AG04450 (cell line): ENCODE data around the gene OSM. TPM values are rescaled to one million over a fixed set of nuclear protein-coding genes. Genes with fewer than 3 reads are reported as not detected.

Experiments
- CTCF ChIA-PET: fragments of 300-600, 350-600 bp; formaldehyde crosslinking; extraction: SDS; loops from one replicate; lab custom pipeline; 2022; ENCODE audit warnings: antibody characterized with exemption, inconsistent platforms; lab: Charles Lee
- POLR2A ChIA-PET: fragments of 350-600 bp; formaldehyde crosslinking; extraction: SDS; loops from one replicate; lab custom pipeline; 2021; ENCODE audit warnings: antibody characterized with exemption, inconsistent platforms; lab: Yijun Ruan, JAX
- DNase-seq: peaks from one replicate; pipeline ENCODE4 v3.0.0-alpha.2; 2011; ENCODE audit warnings: low read depth, low spot score
- H3K27ac ChIP-seq: one replicate; pipeline ENCODE4 v1.5.1; 2012; ENCODE audit warnings: low read depth, low read length, control low read depth
- H3K27me3 ChIP-seq: one replicate; pipeline ENCODE4 v1.6.0; 2012; ENCODE audit warnings: low read length; ENCODE audit not compliant: control insufficient read depth, insufficient read depth
- H3K4me3 ChIP-seq: 2 replicates; pipeline ENCODE4 v1.5.1; 2011; ENCODE audit warnings: mild to moderate bottlenecking, low read depth, low read length, control low read depth
- H3K9me3 ChIP-seq: 2 replicates; pipeline ENCODE4 v1.5.1; 2012; ENCODE audit warnings: low read length; ENCODE audit not compliant: control insufficient read depth, insufficient read depth
- CTCF ChIP-seq: IDR thresholded peaks from 2 replicates; pipeline ENCODE4 v1.5.1; 2011; ENCODE audit warnings: low read depth, low read length, control low read depth, inconsistent platforms
- polyA plus RNA-seq: library from polyadenylated mRNA; depleted of rRNA; stranded (reverse); fragments of >200 nt; gene quantifications from 2 replicates; pipeline ENCODE4 v1.2.3, GENCODE V29; 2011

OSM gene
- polyA plus RNA-seq, 1 experiment, result not detected

GRCh38 chr22:30285846-30286200 lies 19.2 kb upstream of the OSM start:
- no peaks in the 10 kb centered on the region for H3K9me3 ChIP-seq
- H3K4me3 ChIP-seq, result no peak overlapping the region
- no peak overlapping the region for H3K27ac ChIP-seq
- ChIA-PET POLR2A (no interaction called here), CTCF (interaction anchor here (0.8 to 1.0 kb wide), 4 partner anchors 8 to 111 kb away, joined by 3 to 5 read pairs (median 3); partner anchors contain the start of genes CCDC157, SEC14L2 and SF3A1)
- DNase-seq, result no peak
- no peak for TF ChIP-seq CTCF
- H3K27me3 ChIP-seq, result no peaks in the 10 kb centered on the region

- CTCF ChIA-PET, result interaction anchor here (0.6 to 1.3 kb wide), 3 partner anchors 25 to 177 kb away, joined by 3 to 5 read pairs (median 5); no protein-coding TSS in a partner anchor
- POLR2A ChIA-PET, result no interaction called here
- Histone ChIP-seq H3K9me3 (no peaks in the 10 kb centered on the region), H3K27me3 (no peaks in the 10 kb centered on the region), H3K27ac (no peak overlapping the region), H3K4me3 (no peak overlapping the region)
- DNase-seq, result no peak
- no peak for TF ChIP-seq CTCF
Measured at GRCh38 chr22:30285176-30285845, 18.7 kb upstream of the OSM start.

- CTCF ChIA-PET, result interaction anchor here (0.6 to 1.3 kb wide), 2 partner anchors 26 to 176 kb away, joined by 3 to 5 read pairs; no protein-coding TSS in a partner anchor
- Histone ChIP-seq H3K27me3 (no peaks in the 10 kb centered on the region), H3K27ac (no peak overlapping the region), H3K4me3 (no peak overlapping the region), H3K9me3 (no peaks in the 10 kb centered on the region)
- POLR2A ChIA-PET, result no interaction called here
- no peak for TF ChIP-seq CTCF
- DNase-seq, result no peak
Measured at GRCh38 chr22:30284666-30285065, 18.0 kb upstream of the OSM start.

- no peak for TF ChIP-seq CTCF
- ChIA-PET POLR2A (no interaction called here), CTCF (interaction anchor here (1.3 to 1.7 kb wide), 2 partner anchors 21 to 176 kb away, joined by 5 to 7 read pairs; no protein-coding TSS in a partner anchor)
- DNase-seq, result no peak
- H3K27ac ChIP-seq, result no peak overlapping the region
- no peak overlapping the region for H3K4me3 ChIP-seq
- no peaks in the 10 kb centered on the region for H3K9me3 ChIP-seq
- no peaks in the 10 kb centered on the region for H3K27me3 ChIP-seq
Measured at GRCh38 chr22:30284172-30284571, 17.5 kb upstream of the OSM start.

GRCh38 chr22:30283342-30283741 lies 16.7 kb upstream of the OSM start:
- H3K27ac ChIP-seq, result no peak overlapping the region
- ChIA-PET POLR2A (no interaction called here), CTCF (interaction anchor here (1.7 kb wide), 1 partner anchor 20 kb away, joined by 7 read pairs; no protein-coding TSS in a partner anchor)
- no peak overlapping the region for H3K4me3 ChIP-seq
- DNase-seq, result no peak
- TF ChIP-seq CTCF, result no peak
- no peaks in the 10 kb centered on the region for H3K9me3 ChIP-seq
- H3K27me3 ChIP-seq, result no peaks in the 10 kb centered on the region
